MM.1S (cell line): ENCODE results near the gene CXCL6.

Experiments
- DNase-seq: peaks from one replicate; pipeline ENCODE4 v3.0.0-alpha.2; 2015
- H2AFZ ChIP-seq: fragments of 300-600 bp; sonication (generic); 2 replicates; pipeline ENCODE4 v1.6.0; 2016; ENCODE audit warnings: antibody characterized with exemption, low read length
- H3F3A ChIP-seq: fragments of 300-600 bp; sonication (generic); 2 replicates; pipeline ENCODE4 v1.6.1; 2016; ENCODE audit warnings: mild to moderate bottlenecking, antibody characterized with exemption, low read length, moderate library complexity, mixed read lengths; ENCODE audit not compliant: insufficient read depth
- H3K27ac ChIP-seq: fragments of 300-600 bp; sonication (generic); 2 replicates; pipeline ENCODE4 v1.5.1; 2016; ENCODE audit warnings: mild to moderate bottlenecking, low read length
- H3K27me3 ChIP-seq: fragments of 300-600 bp; sonication (generic); replicated peaks from 2 replicates; pipeline ENCODE4 v1.6.0; 2016; ENCODE audit warnings: low read length; ENCODE audit not compliant: insufficient read depth
- H3K36me3 ChIP-seq: fragments of 300-600 bp; sonication (generic); replicated peaks from 2 replicates; pipeline ENCODE4 v1.6.1; 2016; ENCODE audit warnings: mild to moderate bottlenecking, low read length, mixed read lengths; ENCODE audit not compliant: insufficient read depth
- H3K4me1 ChIP-seq: fragments of 300-600 bp; sonication (generic); 2 replicates; pipeline ENCODE4 v1.6.1; 2016; ENCODE audit warnings: low read length, mixed read lengths
- H3K4me2 ChIP-seq: fragments of 300-600 bp; sonication (generic); 2 replicates; pipeline ENCODE4 v1.6.0; 2016; ENCODE audit warnings: low read depth, low read length
- H3K4me3 ChIP-seq: fragments of 300-600 bp; sonication (generic); 2 replicates; pipeline ENCODE4 v1.5.1; 2016; ENCODE audit warnings: low read length, mixed read lengths
- H3K79me2 ChIP-seq: fragments of 300-600 bp; sonication (generic); 2 replicates; pipeline ENCODE4 v1.6.1; 2016; ENCODE audit warnings: mixed run types, low read length, mixed read lengths
- H3K9ac ChIP-seq: fragments of 300-600 bp; sonication (generic); 2 replicates; pipeline ENCODE4 v1.6.1; 2016; ENCODE audit warnings: low read length, mixed read lengths
- H3K9me2 ChIP-seq: fragments of 300-600 bp; sonication (generic); replicated peaks from 2 replicates; pipeline ENCODE4 v1.6.1; 2016; ENCODE audit warnings: mild to moderate bottlenecking, low read length, mixed read lengths; ENCODE audit not compliant: insufficient read depth
- H3K9me3 ChIP-seq: fragments of 300-600 bp; sonication (generic); replicated peaks from 2 replicates; pipeline ENCODE4 v1.6.1; 2016; ENCODE audit warnings: mild to moderate bottlenecking, low read length, mixed read lengths; ENCODE audit not compliant: insufficient read depth
- H4K20me1 ChIP-seq: fragments of 300-600 bp; sonication (generic); 2 replicates; pipeline ENCODE4 v1.6.1; 2016; ENCODE audit warnings: mild to moderate bottlenecking, low read length, moderate library complexity, mixed read lengths; ENCODE audit not compliant: insufficient read depth
- EZH2 ChIP-seq: fragments of 300-600 bp; sonication (generic); optimal IDR thresholded peaks from 2 replicates; pipeline ENCODE3; 2017; ENCODE audit warnings: low read depth, mild to moderate bottlenecking, antibody characterized with exemption, low read length, mixed read lengths
- EZH2phosphoT487 ChIP-seq: fragments of 300-600 bp; sonication (generic); IDR thresholded peaks from 2 replicates; pipeline ENCODE4 v1.6.1; 2018; ENCODE audit warnings: antibody characterized with exemption, low read length
- TF ChIP-seq, protein P1 (sequence below): fragments of 300-600 bp; sonication (generic); IDR thresholded peaks from 2 replicates; pipeline ENCODE4 v1.5.1; 2016; ENCODE audit warnings: antibody characterized with exemption, low read length, mixed read lengths

The CXCL6 gene

DNA sequence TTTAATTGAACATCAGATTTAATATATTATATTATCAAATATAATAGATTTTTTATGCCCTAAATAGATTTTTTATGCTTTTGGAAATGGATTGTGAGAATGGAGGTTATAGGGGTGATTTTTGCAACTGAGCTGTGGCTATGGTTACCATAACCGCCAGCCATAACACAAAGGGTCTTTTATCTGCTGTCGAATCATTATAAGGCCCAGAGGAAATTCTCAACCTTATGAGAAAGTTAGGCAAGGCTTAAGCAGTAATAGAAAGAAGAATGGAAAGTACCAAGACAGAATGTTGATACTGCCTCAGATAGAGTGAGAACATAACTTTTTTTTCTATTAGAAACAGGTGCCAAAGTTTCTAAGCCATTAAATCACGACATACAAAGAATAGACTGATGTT is 26.3 kb upstream of the CXCL6 start:
- TF ChIP-seq EZH2 (no peak), EZH2phosphoT487 (no peak)
- TF ChIP-seq, protein P1, sequence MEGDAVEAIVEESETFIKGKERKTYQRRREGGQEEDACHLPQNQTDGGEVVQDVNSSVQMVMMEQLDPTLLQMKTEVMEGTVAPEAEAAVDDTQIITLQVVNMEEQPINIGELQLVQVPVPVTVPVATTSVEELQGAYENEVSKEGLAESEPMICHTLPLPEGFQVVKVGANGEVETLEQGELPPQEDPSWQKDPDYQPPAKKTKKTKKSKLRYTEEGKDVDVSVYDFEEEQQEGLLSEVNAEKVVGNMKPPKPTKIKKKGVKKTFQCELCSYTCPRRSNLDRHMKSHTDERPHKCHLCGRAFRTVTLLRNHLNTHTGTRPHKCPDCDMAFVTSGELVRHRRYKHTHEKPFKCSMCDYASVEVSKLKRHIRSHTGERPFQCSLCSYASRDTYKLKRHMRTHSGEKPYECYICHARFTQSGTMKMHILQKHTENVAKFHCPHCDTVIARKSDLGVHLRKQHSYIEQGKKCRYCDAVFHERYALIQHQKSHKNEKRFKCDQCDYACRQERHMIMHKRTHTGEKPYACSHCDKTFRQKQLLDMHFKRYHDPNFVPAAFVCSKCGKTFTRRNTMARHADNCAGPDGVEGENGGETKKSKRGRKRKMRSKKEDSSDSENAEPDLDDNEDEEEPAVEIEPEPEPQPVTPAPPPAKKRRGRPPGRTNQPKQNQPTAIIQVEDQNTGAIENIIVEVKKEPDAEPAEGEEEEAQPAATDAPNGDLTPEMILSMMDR = no peak
- Histone ChIP-seq H3K4me1 (peaks cover 13% of the 10 kb centered on the region), H3K4me2 (no peak overlapping the region)

DNA sequence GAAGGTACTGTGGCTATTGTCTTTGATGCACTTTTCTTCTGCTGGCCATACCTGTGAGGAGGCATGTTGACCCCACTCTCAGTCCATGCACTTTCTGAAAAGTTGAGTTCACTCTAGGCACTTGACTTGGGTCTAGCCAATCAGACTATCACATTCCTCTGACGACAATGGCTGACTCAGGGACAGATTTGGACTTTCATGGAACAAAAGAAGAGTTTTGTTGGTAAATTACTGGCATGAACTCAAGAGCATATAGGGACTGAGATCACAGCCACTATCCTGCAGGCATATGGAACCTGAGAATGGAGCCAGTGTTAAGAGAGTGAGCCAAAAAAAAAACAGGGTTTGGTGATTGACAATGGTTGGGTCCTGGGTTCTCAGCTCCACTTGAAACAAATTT is 24.6 kb upstream of the CXCL6 start:
- H3K79me2 ChIP-seq = no peaks in the 10 kb centered on the region
- no peak overlapping the region for H3K4me3 ChIP-seq
- H4K20me1 ChIP-seq = no peaks in the 10 kb centered on the region
- H3K4me1 ChIP-seq = peaks cover 29% of the 10 kb centered on the region
- no peak overlapping the region for H3K4me2 ChIP-seq
- H2AFZ ChIP-seq = no peak overlapping the region
- no peaks in the 10 kb centered on the region for H3K27me3 ChIP-seq
- no peaks in the 10 kb centered on the region for H3K9me2 ChIP-seq
- no peak overlapping the region for H3K27ac ChIP-seq
- no peak for TF ChIP-seq EZH2phosphoT487
- TF ChIP-seq, protein P1 = no peak
- no peak for TF ChIP-seq EZH2
- no peak for DNase-seq
- H3K36me3 ChIP-seq = no peaks in the 10 kb centered on the region
- H3K9me3 ChIP-seq = no peaks in the 10 kb centered on the region
- H3F3A ChIP-seq = peaks cover 12% of the 10 kb centered on the region; the same call in 1 of the 2 replicates
- H3K9ac ChIP-seq = no peak overlapping the region

More for the DNA sequence above, 26.3 kb upstream of the CXCL6 start:
- Histone ChIP-seq H3K79me2 (no peaks in the 10 kb centered on the region), H3K9ac (no peak overlapping the region), H3K36me3 (no peaks in the 10 kb centered on the region), H3K9me3 (no peaks in the 10 kb centered on the region), H2AFZ (no peak overlapping the region), H4K20me1 (no peaks in the 10 kb centered on the region), H3F3A (peaks cover 6% of the 10 kb centered on the region; the same call in 1 of the 2 replicates), H3K27ac (no peak overlapping the region), H3K4me3 (no peak overlapping the region), H3K9me2 (no peaks in the 10 kb centered on the region), H3K27me3 (no peaks in the 10 kb centered on the region)
- DNase-seq = no peak

DNA sequence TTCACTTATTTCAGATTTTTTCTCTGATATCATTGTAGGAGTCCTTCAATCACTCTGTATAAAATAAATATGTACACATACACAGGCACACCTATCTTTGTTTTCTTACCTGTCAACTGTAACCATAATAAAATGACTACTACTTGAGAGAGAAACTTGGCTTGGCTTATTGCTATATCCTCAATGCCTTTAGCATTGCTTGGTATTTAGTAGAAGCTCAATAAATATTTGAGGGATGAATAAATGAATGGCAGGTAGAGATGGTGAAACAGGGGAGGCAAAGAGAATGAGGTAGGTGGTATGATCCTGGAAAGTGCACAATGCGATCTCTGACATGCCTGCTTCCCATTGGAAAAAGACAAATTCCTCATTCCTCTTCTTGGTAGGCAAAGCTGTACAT is 21.8 kb upstream of the CXCL6 start:
- no peaks in the 10 kb centered on the region for H3K36me3 ChIP-seq
- no peaks in the 10 kb centered on the region for H3K9me2 ChIP-seq
- peaks cover 22% of the 10 kb centered on the region for H3F3A ChIP-seq
- H3K27me3 ChIP-seq = no peaks in the 10 kb centered on the region
- peaks cover 44% of the 10 kb centered on the region for H3K4me1 ChIP-seq
- TF ChIP-seq, protein P1 = no peak
- TF ChIP-seq EZH2phosphoT487 = no peak
- TF ChIP-seq EZH2 = no peak
- peak overlapping the region; percentile 73 for H3K27ac ChIP-seq
- no peaks in the 10 kb centered on the region for H3K9me3 ChIP-seq
- DNase-seq = no peak
- H3K4me3 ChIP-seq = no peak overlapping the region
- H3K79me2 ChIP-seq = no peaks in the 10 kb centered on the region
- H3K9ac ChIP-seq = no peak overlapping the region
- 0 out of 2 replicates have a peak overlapping the region, but pooled peaks have one; percentile 11 for H2AFZ ChIP-seq
- H3K4me2 ChIP-seq = peak overlapping the region; percentile 44
- no peaks in the 10 kb centered on the region for H4K20me1 ChIP-seq
